SH-SY5Y (cell line): Measurements from ENCODE around the gene FHL5.

ENCODE experiments used
- GATA2 ChIP-seq: IDR thresholded peaks from 2 replicates; pipeline ENCODE4 v1.6.1; 2011; ENCODE audit warnings: mild to moderate bottlenecking, low read depth, low read length
- GATA3 ChIP-seq: IDR thresholded peaks from 2 replicates; pipeline ENCODE4 v1.6.1; 2011; ENCODE audit warnings: low read depth, mild to moderate bottlenecking, low read length, moderate library complexity

DNA sequence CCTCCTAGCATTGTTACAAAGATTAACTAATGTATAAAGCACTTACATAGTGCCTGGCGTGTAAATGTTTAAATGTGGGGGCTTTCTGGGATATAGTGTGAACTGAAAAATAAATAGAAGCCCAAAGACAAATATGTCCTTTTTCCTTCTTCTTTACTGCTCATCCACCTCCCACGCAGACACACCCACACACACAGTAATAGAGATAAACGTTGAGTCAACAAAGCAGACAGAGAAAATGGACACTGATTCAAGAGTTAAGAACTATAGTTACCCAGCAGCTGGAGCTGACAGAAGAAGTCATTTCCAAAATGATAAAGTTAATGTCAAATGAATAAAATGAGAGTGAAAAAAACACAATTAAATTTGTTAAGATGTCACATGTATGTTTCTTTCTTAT, 68.3 kb downstream of the FHL5 start:
- TF ChIP-seq GATA2, result no peak
- TF ChIP-seq GATA3, result no peak
